NCI-H1417 (cell line): Measurements from ENCODE around the gene SLC6A6.
"Not testable (repeated sequence)": the region's sequence is repeated elsewhere in the genome, so short reads cannot be mapped to it uniquely, and the experiment has no call there.

ENCODE experiments used
- DNase-seq, 3 experiments: peaks; one replicate each; lab custom pipeline; 2025; lab: John Stamatoyannopoulos, UW

Gene SLC6A6

GRCh38 chr3:14437705-14438104 lies 35.3 kb downstream of the SLC6A6 start:
- DNase-seq, result not testable (repeated sequence)

DNA sequence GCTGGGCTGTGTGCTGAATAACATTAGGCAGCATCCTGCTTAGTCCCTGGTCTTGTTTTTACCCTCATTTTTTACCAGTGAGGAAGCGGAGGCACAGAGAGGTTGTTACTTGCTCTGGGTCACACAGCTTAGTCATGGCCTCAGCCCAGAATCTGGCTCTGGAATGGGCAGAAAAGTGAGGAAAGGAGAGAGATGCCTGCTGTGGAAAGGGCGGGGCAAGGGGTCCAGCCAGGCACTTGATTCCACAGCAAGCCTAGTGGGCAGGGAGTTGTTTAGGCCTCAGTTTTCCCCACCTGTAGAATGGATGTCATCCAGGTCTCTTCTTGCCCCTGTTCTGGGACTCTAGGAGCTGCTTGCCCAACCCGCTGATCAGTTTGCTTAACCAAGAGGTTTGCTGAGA lies 35.9 kb downstream of the SLC6A6 start:
- no peak for DNase-seq

GRCh38 chr3:14438929-14439328 lies 36.5 kb downstream of the SLC6A6 start:
- DNase-seq, result peak in 1 of 3 experiments; percentile 49

GRCh38 chr3:14439501-14440167 lies 37.2 kb downstream of the SLC6A6 start:
- DNase-seq, result peak; percentile 69 to 98 (median 88)

GRCh38 chr3:14440168-14440518 lies 37.7 kb downstream of the SLC6A6 start:
- DNase-seq, result peak in 1 of 3 experiments; percentile 39

DNA sequence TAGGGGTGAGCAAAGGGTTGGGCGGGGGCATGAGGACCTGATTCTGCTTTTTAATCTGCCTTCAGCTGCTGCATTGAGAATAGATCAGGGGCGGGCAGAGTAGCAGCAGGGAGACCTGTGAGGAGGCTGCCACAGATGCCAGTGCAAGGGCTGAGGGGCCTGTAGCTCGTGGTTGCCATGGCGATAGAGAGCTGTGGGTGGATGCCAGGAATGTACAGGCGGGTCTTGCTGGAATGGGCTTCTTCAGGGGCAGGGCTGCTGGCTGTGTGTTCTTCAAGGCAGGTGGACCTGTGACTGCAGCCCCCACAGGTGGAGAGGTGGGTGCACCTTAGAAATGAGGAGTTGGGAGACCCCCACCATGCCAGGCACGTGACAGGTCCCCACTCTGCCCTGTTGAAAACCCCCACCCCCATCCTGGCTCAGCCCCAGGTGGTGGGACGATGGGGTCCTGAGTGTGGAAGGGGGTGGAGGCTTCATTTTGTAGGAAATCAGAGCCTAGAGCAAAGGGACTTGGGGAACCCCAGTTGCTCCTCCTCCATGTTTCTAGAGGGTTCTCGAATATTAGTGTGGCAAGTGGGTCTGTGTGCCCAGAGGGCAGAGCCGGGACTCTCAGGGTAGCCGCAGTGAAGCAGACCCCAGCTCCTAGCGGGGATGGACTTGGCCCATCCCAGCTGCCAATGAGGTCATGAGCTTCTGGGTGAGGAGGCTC lies 38.3 kb downstream of the SLC6A6 start:
- DNase-seq, result peak in 2 of 3 experiments; percentile 45 to 75

- no peak for DNase-seq
These were observed 39.0 kb downstream of the SLC6A6 start for GRCh38 chr3:14441240-14441919.

- DNase-seq, result no peak
These were observed 39.5 kb downstream of the SLC6A6 start for GRCh38 chr3:14441920-14442300.

DNA sequence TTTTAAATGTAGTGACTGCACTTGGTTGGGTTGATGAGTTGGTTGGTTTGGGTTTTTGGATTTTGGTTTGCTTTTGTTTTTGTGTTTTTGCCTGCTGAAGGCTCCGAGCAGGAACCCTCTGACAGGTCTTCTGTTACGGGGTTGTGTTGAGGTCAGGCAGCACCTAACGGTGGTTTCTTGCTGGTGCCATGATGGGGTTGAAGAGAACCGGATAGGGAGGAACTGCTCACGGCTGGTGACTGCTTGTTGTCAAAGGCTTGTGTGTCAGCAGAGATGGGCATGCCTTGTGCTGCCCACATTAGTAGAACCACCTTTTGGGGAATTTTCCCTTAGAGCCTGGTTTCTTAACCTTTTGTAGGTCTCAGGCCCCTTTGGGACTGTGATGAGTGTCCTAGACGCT lies 42.0 kb downstream of the SLC6A6 start:
- no peak for DNase-seq

- DNase-seq, result no peak
These were observed 43.4 kb downstream of the SLC6A6 start for GRCh38 chr3:14445773-14446172.

- no peak for DNase-seq
These were observed 44.7 kb downstream of the SLC6A6 start for GRCh38 chr3:14446988-14447570.

GRCh38 chr3:14448063-14448462 lies 45.7 kb downstream of the SLC6A6 start:
- no peak for DNase-seq

- DNase-seq, result no peak
These were observed 46.6 kb downstream of the SLC6A6 start for GRCh38 chr3:14448756-14449727.

DNA sequence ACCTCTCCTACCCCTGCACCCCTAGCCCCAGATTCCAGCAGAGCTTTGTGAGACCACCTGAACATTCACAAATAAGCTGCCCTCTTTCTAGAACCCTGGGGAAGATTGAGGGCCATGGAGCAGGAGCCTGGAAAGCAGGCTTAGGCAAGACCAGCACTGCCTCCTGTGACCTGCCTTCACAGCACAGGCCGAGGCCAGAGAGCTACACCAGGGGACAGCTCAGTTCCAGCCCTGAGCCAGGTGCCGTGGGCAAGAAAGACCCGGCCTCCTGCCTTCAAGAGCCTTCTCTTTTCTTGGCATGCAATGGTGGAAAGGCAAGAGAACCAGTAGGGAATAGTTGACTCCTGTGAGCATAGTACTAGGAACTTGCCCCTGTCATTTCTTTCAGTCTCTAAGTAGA lies 48.1 kb downstream of the SLC6A6 start:
- DNase-seq, result no peak

GRCh38 chr3:14450922-14451606 lies 48.7 kb downstream of the SLC6A6 start:
- no peak for DNase-seq

- peak in 1 of 3 experiments; percentile 53 for DNase-seq
These were observed 49.7 kb downstream of the SLC6A6 start for GRCh38 chr3:14451844-14452739.

- peak in 2 of 3 experiments; percentile 77 to 92 for DNase-seq
These were observed 50.6 kb downstream of the SLC6A6 start for GRCh38 chr3:14452740-14453710.

GRCh38 chr3:14453876-14454638 lies 51.7 kb downstream of the SLC6A6 start:
- no peak for DNase-seq
